RKO (cell line): ENCODE results near the gene TUT7.

ENCODE experiments used
- DNase-seq: peaks from one replicate; pipeline ENCODE4 v3.0.0-alpha.2; 2016; ENCODE audit warnings: low spot score

Gene TUT7

DNA sequence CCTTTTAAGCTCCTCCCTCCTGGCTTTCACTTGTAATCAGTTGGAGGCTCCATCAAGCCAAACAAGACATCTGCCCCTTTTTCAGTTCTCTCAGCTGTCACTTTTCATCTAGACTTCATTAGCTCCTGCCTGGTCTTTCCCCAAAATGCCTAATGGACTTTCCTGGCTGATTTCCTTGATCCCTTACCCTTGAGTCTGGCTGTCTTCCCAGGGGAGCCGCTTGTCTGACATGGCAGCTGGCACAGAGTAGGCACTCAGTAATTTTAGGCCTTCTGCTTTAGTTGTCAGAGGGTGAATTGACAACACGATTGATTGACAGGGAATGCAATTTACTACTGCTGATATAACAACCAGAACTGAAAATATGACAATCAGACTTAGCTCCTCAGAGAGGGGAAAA is 96.8 kb downstream of the TUT7 start:
- DNase-seq, result no peak

DNA sequence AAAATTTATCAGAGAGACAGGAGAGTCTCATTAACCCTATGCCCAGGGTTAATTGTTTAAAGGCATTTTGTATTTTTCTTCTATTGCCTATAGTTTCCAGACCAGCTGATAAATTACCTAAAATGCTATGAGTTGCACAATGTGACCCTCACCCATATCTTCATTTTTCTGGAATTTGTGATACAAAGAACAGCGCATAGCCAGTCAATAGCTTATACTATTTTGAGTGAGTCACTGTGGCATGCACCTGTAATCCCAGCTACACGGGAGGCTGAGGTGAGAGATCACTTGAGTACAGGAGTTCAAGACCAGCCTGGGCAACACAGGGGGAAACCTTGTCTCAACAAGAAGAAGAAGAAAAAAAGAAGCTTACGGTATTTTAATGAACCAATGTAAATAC is 97.6 kb downstream of the TUT7 start:
- DNase-seq, result no peak

DNA sequence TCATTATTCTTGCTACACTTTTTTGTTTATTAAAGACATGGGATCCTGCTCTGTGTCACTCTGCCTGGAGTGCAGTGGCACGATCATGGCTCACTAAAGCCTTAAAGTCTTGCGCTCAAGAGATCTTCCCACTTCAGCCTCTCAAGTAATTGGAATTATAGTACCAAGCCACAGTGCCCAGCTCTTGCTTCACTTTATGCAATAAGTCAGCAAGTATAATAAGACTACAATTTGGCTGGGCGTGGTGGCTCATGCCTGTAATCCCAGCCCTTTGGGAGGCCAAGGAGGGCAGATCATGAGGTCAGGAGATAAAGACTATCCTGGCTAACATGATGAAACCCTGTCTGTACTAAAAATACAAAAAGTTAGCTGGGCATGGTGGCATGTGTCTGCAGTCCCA is 100.6 kb downstream of the TUT7 start:
- no peak for DNase-seq

DNA sequence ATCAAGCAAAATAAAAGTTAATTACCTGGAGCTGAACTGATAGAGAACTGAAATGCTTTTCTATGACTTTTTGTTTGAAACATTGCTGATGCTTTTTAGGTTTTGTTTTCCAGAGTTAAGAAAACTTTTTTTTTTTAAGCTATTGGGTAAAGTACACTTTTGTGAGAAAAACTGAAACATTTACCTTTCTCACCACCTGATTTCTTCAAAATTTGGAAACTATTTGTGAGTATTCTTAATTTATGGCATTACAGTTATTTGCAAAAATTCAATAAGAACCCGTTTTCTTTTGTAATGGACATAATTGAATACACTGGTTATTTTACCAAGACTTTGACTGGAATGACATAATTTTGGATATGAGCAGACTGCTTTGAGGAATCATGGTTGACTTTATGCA is 101.3 kb downstream of the TUT7 start:
- DNase-seq, result no peak

DNA sequence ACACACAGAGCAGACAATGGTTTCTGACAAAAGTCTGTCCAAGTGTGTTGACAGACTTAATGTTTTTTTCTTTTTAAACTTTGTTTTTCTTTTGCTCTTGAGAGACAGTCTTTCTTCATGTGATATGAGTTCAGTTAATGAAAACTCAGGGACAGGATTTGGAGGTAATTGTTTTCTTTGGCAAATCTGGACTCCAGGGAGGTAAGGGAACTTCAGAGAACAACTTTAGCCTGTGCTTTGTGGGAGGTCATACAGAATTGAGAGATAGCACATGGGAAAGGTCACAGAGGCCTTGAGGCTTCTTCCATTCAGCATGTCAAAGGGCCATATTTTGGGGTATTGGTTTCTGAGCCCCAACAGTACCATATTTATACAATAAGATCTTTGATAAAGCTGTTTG is 104.1 kb downstream of the TUT7 start:
- no peak for DNase-seq

DNA sequence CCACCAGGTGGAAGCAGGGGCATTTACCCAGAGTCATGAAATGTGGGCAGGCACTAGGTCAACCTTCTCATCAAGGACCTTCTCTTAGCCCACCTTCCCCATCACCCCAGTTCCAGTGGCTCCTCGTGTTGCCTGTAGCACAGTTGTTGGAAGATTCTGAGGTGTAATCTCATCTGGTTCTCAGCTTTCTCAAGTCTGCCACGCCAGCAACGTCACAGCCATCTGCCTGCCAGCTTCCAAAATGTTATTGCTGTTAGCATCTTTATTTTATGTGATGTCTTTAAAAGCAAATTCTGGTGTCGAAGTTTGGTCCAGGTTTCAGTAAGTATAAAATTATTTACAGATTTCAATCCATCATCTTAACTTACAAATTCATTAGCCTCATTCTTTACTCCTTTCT is 105.5 kb downstream of the TUT7 start:
- no peak for DNase-seq

DNA sequence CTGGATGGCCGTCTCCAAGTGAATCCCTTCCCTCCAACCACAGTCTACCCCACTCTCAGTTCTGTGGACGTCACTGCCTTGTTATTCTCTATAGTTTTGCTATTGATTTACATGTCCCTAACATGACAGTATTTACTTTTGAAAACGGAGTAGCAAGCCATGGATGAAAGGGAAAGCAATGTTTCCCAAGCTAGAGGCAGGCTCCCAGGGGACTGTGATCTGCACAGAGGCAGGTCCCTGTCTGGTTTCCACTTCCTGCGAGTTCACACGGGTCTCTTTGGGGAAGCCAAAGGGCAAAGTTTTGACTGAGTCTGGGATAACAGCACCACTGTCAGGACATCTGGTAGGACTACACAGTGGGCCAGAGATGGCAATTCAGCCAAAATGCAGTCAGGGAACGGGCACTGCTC is 107.5 kb downstream of the TUT7 start:
- no peak for DNase-seq

DNA sequence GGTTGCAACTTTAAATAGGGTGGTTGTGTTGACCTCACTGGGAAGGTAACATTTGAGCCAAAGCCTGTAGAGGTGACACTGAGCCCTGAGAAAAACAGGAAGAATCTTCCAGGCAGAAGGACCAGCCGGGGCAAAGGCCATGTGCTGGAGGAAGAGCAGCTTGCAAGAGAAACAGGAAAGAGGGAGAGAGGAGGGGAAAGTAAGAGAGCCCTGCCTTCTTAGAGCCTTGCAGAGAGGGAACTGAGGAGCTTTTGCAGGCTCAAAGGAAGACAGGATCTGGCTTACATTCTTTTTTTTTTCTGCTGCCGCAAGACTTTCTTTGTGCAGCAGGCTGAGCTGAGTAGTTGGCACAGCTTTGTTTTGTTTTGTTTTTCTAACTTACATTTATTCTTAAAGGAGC is 112.1 kb downstream of the TUT7 start:
- DNase-seq, result no peak

DNA sequence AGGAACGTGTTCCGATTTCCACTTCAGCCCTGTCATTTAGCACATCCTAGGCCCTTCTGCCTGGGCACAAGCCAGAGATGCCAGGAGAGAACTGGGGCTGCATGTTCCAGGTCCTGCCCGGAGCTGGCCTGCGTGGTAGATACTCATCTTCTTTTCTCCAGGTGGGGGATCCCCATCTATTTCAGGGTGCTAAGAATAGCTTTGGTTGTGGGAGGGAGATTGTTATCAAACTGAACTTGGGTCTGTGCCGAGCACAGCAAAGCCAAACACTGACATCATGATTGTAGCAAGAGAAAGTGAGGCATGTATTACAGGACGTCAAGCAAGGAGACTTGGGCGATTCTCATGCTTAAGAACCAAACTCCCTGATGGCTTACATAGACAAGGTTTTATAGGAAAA is 113.0 kb downstream of the TUT7 start:
- no peak for DNase-seq

DNA sequence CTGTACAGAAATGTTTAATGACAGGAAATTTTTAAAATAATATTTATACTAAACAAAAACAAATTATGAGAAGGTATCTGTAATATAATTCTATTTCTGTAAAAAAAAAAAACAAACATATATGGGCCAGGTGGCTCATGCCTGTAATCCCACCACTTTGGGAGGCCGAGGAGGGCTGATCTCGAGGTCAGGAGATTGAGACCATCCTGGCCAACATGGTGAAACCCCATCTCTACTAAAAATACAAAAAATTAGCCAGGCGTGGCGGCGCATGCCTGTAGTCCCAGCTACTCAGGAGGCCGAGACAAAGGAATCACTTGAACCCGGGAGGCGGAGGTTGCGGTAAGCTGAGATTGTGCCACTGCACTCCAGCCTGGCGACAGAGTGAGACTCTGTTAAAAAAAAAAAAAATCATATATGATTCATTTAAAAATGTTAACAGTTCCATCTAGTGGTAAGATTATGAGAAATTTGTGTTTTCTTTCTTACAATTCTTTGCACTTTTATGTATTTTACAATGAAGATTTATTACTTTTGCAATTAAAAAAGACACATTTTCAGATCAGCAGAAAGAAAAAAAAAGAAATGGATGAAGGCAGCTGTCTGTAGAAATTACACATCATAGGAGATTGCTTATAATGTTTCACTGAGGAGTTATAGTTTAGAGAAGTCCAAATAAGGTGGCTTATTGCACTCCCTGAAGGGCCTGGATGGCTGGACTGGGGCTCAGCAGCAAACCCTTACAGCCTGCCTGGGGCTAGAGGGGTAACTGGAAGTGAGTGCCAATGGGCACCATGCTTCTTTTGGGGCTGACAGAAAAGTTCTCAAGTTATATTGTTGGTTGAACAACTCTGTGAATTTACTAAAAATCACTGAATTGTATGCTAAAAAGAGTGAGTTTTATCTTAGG is 115.1 kb downstream of the TUT7 start:
- peak; percentile 64 for DNase-seq
